HG03097 (cell line): ENCODE measurements around the gene GPR183.

Source experiments
- ATAC-seq: cut with Tn5 transposase; IDR thresholded peaks from one replicate; pipeline ENCODE4 v1.9.1; 2021; ENCODE audit not compliant: unreplicated experiment, low FRiP score

Gene GPR183

DNA sequence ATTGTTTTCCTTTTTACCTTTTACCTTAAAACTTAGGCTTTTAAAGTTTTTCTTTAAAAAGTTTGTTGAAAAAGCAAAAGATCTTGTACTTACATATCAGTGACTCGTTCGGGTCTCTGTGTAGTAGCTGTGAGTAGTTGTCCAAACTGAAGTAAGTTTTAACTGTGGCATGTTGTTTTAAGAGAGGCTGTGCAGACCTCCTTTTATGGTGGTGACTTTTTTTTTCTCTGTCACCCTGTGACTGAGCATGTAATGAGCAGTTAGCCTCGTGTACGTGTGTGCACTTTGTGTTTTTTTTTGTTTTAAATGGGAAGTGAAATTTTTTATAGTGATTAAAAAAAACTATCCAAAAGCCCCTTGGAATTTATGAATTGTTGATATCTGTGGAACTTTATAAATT is at the start of gene GPR183:
Gene GPR183, minus strand, starts transcription at position 153 of the 400 bp plus-strand sequence. CDS start 11,254 bp downstream, outside the sequence.
- peak; percentile 40 for ATAC-seq

- peak; percentile 45 for ATAC-seq
Observed at GRCh38 chr13:99356262-99357091, 49.3 kb upstream of the GPR183 start.

DNA sequence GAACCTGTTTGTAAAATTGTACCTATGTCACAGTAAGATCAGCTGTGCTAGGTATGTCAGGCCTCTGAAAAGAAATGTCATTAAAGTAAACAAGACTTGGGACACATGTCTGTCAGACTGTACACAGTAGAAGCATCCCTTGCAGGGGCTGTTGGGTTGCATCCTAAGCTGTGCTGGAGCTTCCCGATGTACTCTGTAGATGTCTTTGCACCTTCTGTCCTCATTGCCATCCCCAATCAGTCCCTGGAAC is 48.7 kb upstream of the GPR183 start:
- no peak for ATAC-seq

- no peak for ATAC-seq
Observed at GRCh38 chr13:99355267-99356011, 48.2 kb upstream of the GPR183 start.

- ATAC-seq: no peak
Observed at GRCh38 chr13:99354371-99354951, 47.3 kb upstream of the GPR183 start.

GRCh38 chr13:99353836-99354235 is 46.6 kb upstream of the GPR183 start:
- no peak for ATAC-seq

- ATAC-seq: no peak
Observed at GRCh38 chr13:99353246-99353600, 46.0 kb upstream of the GPR183 start.

GRCh38 chr13:99352351-99353245 is 45.4 kb upstream of the GPR183 start:
- ATAC-seq: no peak

GRCh38 chr13:99351772-99352171 is 44.6 kb upstream of the GPR183 start:
- ATAC-seq: peak; percentile 22

DNA sequence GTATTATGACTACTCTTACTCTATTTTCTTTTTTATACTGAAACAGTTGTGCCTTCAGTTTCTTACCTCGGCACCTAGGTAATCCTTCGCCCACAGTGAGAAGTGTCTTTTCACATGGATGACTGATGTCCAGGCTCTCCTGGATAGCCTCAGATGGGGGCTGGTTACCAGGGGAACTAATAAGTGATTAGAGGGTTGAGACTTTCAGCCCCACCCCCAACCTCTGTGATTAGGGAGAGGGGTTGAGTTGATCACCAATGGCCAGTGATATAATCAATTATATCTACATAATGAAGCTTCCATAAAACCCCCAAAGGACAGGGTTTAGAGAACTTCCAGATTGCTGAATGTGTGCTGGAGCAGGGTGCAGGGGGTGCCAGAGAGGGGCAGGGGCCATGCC is 43.0 kb upstream of the GPR183 start:
- no peak for ATAC-seq

DNA sequence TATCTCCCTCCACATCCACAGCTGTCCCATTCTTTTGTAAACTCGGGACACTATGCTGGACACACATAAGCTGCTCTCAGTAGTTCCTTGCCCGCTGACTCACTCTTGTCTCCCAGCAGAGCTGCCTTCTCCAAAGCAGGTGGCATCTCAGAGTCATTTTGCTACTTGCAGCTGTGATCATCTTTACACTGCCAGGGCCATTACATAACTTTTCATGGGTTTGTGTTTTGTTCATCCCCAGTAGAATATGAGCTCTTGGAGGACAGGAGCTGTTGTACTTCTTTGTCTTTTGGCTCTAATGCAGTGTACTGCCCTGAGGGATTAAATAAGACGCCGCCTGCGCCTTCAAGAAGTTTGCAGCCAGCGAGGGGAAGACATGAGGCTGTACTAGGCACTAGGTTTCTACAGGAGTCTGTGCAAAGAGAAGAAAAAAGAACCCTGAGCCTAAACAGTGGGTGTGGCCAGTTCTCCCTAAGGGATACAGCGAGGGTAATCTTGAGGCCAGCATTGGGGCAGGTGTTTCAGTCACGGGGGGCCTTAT is 40.8 kb upstream of the GPR183 start:
- peak; percentile 40 for ATAC-seq

- no peak for ATAC-seq
Observed at GRCh38 chr13:99347335-99347878, 40.2 kb upstream of the GPR183 start.

DNA sequence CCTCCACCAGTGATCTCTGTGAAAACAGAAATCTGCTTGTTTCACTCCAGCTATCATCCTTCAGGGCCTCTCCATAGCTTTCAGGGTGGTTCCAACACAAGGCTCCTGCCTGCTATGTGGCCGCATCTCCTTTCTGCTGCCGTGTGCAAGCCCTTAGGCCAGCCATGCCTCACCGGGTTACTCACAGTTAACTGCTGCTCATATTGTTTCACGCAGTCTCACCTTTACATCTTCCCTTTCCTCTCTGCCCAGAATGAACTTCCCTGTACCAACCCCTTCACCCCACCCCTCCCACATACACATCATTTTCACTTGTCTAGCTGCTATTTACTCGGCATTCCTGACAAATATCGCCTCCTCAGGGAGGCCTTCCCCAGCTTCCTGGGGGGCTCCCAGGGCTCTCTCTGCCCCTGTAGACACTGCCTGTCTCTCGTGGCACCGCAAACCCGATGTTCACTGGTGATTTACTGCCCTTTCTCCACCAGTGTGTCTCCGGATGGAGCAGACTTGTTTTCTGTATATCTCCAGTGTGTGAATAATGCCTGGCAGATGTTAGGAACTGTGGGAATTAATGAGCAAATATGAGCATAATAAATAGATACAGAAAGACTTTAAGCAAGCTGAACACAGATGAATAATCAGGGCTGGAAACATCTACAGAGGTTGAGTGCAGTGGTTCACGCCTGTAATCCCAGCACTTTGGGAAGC is 39.3 kb upstream of the GPR183 start:
- no peak for ATAC-seq

DNA sequence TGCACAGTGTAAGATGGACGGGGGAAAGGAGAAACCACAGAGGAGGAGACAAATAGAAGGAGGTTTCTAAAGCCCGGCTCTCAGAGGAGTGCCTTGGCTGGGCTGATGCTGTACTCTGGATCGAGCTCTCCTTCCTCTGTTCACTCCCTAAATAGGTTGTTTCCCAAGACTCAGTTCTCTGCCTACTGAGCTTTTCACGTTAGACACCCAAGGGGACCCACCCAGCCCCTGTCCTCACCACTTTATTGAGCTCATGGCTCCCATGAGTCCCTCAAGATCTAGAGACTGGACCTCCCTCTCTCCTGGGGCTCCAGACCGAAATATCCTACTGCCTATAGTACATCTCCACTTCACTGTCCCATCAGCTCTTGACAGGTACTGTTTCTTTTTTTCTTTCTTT is 38.1 kb upstream of the GPR183 start:
- no peak for ATAC-seq

DNA sequence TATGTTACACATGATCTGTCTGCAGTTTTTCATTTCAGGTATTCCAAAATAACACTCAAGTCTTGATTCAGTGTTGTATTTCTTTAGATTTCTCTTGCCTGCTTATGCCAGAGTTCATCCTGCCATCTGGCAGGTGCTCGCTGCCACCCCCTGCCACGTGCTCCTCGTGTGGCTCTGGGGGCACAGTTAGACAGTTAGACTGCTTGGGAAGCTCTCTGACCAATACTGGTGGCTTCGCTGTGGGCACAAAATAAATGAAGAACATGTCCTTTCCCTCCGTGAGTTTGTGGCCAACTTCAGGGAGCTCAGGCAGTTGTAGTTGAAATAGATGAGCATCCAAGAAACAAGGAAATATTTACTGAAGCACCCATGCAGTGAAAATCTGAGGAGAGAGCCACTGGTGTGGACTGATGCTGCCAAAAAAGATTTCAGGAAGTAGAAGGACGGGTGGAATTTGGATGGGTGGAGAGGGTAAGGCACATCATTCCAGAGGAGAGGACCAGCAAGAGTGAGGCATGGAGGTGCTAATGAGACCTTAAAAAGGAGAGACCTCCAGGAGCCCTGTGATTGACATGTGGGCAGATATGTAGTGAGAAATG is 37.5 kb upstream of the GPR183 start:
- ATAC-seq: no peak

GRCh38 chr13:99342723-99343315 is 35.6 kb upstream of the GPR183 start:
- no peak for ATAC-seq

- no peak for ATAC-seq
Observed at GRCh38 chr13:99341969-99342722, 34.9 kb upstream of the GPR183 start.

DNA sequence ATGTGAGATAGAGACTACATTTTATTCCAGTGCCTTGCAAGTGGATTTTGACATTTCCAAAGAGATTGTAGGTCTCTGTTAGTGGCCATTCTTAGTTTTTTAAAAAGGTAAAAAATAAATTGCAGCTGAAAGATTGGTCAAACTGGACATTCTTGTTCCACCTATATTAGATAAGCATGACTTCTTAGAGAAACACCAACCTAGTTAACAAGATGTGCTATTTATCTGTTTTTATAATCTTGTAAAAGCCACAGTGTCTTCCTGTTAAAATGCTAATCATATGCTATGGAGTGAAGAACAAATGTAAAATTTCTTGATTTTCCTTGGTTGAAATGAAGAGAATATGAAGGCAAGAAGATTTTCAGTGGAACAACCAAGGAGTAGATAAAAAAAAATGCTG is 33.4 kb upstream of the GPR183 start:
- ATAC-seq: no peak
